Omental fat pad (tissue), 4 donors: ENCODE measurements around the gene HDAC11. TPM values are rescaled to one million over a fixed set of nuclear protein-coding genes. Genes with fewer than 3 reads are reported as not detected.

ENCODE experiments used
- ATAC-seq: fragments of 150-250 bp; one replicate; pipeline ENCODE4 v1.9.1; 2016; ENCODE audit warnings: mild to moderate bottlenecking, moderate library complexity; ENCODE audit not compliant: low FRiP score
- DNase-seq: peaks from one replicate; pipeline ENCODE4 v3.0.0-alpha.2; 2019; ENCODE audit warnings: low spot score
- total RNA-seq, 4 donors: library from RNA; depleted of rRNA; stranded (reverse); fragments of >200 nt; gene quantifications; one replicate each; pipeline ENCODE4 v1.1.0, GENCODE V29; 2016
- TF ChIP-seq, protein P1 (sequence below), 3 donors: fragments of 450-650 bp; IDR thresholded peaks; one replicate each; pipeline ENCODE4 v1.5.1; 2016 to 2017; ENCODE audit warnings: antibody characterized with exemption in 3 of 3, mild to moderate bottlenecking in 3 of 3, moderate library complexity in 2 of 3

Gene HDAC11
- total RNA-seq, 4 donors from 2014 or later: 5.9 to 22.2 (median 9.3) TPM

DNA sequence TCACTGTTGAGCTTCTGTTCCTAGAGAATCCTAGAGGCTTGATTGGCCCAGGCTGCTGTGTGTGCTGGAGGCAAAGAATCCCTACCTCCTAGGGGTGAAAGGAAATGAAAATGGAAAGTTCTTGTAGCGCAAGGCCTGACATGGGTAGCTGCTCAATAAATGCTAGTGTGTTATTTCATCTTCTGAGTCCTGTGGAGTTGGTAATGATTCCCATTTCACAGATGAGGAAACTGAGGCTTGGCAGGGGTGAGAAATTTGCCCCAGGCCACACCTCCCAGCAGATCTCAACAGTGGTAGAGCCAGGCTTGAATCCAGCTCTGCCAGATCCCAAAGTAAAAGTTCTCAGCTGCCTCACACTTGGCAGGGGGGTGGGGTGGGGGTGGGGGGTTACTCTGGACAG, 26.1 kb downstream of the HDAC11 start:
- ATAC-seq (no peak), DNase-seq (no peak)
- TF ChIP-seq, protein P1, sequence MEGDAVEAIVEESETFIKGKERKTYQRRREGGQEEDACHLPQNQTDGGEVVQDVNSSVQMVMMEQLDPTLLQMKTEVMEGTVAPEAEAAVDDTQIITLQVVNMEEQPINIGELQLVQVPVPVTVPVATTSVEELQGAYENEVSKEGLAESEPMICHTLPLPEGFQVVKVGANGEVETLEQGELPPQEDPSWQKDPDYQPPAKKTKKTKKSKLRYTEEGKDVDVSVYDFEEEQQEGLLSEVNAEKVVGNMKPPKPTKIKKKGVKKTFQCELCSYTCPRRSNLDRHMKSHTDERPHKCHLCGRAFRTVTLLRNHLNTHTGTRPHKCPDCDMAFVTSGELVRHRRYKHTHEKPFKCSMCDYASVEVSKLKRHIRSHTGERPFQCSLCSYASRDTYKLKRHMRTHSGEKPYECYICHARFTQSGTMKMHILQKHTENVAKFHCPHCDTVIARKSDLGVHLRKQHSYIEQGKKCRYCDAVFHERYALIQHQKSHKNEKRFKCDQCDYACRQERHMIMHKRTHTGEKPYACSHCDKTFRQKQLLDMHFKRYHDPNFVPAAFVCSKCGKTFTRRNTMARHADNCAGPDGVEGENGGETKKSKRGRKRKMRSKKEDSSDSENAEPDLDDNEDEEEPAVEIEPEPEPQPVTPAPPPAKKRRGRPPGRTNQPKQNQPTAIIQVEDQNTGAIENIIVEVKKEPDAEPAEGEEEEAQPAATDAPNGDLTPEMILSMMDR (IDR thresholded peaks at IDR 0.05): no peak

DNA sequence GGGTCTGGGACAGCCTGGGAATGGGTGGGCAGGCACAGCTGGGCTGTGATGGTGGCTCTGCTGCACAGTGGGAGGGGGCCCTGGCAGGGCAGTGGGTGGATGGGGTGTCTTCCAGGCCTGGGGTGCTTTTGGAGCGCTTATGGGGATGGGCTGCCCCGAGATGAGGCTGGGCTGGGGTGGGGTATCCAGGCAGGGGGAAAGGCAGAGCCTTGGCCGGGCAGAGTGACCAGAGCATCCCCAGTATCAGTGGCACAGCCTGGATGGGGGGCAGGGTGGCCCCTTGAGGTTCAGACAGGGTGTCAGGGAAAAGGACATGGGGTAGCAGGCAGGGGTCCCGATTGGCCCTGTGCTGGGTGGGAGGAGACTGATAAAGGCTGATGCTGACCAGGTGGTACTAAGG, 26.6 kb downstream of the HDAC11 start:
- TF ChIP-seq, protein P1 (IDR thresholded peaks at IDR 0.05): no peak
- no peak for ATAC-seq
- no peak for DNase-seq

DNA sequence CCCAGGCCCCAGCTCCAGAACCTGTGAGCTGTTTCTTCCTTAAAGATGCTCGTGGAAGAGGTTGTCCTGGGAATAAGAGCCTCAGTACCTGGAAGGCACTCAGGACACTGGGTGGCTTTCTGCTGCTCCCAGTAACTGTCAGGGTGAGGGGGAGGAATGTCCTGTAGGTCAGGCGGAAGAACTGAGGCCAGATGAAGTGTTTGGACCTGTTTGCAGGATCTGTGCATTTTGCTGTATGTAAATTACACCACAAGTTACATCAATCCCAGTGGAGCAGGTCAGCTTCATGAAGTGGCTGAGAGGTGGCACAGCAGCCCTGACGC, 27.1 kb downstream of the HDAC11 start:
- TF ChIP-seq, protein P1 (IDR thresholded peaks at IDR 0.05): no peak
- DNase-seq: no peak
- ATAC-seq: no peak

DNA sequence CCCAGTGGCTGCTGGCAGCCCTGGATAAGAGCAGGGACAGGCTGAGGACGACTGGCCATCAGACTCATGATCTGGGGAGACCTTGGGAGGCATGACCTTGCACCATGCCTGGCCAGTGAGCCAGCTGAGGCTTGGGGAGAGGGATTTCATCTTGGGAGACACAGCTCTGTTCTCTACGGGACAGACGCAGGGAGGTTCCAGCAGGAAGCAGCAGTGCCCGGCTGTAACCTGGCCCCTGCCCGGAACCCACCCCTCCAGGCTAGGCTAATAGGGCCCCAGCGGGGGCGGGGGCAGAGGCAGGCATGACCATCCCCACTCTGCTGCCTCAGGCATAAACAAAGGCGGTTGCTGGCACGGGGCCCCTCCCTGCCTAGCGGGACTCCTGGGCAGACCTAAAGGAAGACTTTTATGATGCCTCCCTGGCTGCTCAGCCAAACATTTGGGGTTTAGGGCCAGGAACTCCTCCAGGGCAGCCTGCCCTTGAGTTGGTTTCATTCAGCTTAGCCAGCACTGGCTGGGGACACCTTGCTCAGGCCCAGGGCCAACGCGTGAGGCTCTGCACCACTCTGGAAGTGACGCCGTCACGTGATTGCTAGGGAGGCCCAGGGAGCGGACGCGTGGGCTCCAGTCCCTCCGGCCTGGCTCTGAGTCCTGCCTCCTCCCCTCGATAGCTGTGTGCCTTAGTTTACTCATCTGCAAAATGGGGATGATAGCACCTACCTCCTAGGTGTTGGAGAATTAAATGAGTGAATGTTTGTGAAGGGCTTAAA, 27.6 kb downstream of the HDAC11 start:
- ATAC-seq: peak; percentile 38
- no peak for DNase-seq
- TF ChIP-seq, protein P1 (IDR thresholded peaks at IDR 0.05): no peak

DNA sequence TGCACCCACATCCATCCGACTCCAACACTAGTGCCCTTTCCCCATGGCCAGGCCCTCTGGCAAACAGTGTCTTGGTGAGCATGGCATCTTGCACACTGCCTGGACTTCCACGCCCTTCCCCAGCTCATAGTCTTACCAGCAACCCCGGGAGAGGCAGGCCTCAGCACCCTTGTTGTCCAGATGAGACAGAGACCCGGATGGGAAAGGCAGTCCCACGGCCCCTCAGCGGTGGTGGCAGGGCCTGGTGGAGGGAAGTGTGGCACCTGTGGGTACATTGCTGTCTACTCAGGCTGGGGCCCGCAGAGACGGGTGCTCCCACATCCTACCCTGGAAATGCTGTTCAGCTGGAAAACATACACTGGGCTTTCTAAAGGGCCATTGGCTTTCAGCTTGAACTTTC, 28.4 kb downstream of the HDAC11 start:
- DNase-seq (no peak), ATAC-seq (no peak)
- TF ChIP-seq, protein P1 (IDR thresholded peaks at IDR 0.05): no peak

DNA sequence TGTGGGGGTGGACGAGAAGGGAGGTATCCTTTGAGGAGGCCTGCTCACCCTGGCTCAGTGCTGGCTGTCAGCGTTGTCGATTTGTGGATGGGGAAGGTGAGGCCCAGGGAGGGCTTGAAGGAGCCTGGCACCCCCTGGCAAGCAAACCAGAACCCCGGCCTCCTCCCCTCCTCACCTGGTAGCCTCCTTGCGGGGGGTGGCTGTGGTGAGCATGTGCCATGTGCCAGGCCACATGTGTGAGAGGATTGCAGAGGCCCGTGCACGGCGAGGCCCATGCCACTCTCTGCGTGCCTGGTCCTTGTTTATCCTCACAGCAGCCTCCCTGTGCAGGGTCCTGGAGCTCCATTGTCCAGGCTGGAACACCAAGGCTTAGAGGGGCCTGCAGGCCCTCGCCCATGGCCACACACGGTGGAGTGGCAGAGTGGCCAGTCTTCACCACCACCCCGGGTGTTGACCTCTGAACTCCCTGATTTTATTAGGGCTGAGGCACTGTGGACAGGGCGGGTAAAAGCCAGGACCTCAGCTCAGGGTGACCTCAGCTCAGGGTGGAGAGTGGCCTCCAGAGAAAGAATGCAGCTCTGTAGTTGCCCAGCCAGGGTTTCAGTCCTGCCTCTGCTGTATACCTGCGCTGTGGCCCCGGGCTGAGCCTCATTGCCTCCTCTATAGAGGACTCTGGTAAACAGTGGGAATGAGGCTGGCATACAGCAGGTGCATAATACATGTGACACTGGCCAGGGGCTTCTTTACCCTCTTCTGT, 29.1 kb downstream of the HDAC11 start:
- DNase-seq (no peak), ATAC-seq (no peak)
- TF ChIP-seq, protein P1 (IDR thresholded peaks at IDR 0.05): no peak

DNA sequence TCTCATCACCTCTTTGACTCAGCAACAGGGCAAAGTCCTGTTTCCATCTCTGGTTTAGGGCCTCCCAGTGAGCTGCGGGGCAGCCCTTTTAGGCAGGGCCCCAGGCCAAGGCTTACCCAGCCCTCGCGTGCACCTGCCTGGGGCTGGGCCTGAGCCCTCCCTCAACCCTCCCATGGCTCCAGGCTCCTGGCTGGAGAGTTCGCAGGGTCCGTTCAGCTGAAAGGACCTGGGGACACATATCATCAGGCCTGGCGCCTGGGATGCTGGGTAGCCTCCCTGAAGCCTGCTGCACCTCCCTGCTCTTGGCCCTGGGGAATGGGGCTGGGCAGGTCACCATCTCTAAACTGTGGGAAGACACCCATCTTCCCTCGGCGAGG, 29.7 kb downstream of the HDAC11 start:
- TF ChIP-seq, protein P1 (IDR thresholded peaks at IDR 0.05): no peak
- DNase-seq (no peak), ATAC-seq (no peak)
